ENCODE results near the gene CAPZB.

CAPZB gene

DNA sequence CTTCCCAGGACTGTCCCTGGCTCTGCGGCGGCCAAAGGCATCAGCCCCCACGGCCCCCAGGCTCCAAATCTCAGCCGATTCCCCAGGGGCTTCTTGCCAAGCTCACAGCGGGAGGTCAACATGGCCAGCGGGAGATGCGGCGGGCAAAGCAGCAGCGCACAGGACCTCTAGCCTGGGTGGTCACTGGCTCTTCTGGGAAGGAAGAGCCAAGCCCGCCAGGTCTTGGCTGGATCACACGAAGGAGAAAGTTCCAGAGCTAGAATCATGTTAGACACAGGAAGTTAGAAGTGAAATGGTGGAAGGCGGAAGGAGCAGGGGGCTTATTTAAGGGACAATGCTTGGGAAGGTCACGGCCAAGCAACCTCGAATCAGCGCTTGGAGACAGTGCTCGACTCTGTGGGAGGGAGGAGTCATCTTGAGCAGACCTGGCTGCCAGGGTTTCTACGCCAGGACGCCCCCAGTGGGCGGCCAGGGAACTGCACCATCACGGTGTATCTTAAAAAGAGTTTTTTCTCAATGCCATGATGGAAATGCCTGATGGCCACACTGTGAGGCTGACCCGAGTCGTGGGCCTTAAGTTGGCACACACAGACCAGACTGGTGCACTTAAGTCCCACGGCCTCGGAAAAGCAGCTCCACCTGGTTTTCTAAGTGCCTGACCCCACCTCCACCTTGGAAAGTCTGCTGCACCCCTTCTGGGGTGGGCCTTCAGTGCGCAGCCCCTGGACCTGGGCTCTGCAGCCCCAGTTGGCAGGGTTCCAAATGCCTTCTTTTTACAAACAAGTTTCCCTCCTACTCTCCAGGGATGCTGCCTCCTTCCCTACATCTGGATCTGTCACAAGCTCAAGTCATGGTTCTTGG, 143.9 kb downstream of the CAPZB start:
- TF ChIP-seq, protein P1, sequence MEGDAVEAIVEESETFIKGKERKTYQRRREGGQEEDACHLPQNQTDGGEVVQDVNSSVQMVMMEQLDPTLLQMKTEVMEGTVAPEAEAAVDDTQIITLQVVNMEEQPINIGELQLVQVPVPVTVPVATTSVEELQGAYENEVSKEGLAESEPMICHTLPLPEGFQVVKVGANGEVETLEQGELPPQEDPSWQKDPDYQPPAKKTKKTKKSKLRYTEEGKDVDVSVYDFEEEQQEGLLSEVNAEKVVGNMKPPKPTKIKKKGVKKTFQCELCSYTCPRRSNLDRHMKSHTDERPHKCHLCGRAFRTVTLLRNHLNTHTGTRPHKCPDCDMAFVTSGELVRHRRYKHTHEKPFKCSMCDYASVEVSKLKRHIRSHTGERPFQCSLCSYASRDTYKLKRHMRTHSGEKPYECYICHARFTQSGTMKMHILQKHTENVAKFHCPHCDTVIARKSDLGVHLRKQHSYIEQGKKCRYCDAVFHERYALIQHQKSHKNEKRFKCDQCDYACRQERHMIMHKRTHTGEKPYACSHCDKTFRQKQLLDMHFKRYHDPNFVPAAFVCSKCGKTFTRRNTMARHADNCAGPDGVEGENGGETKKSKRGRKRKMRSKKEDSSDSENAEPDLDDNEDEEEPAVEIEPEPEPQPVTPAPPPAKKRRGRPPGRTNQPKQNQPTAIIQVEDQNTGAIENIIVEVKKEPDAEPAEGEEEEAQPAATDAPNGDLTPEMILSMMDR (IDR thresholded peaks at IDR 0.05; ENCODE audit: extremely low read depth, insufficient read depth, missing control alignments) = peak; percentile 78
- peak; percentile 89 for DNase-seq (ENCODE audit: low spot score)
- in situ Hi-C loops (cut with MboI; ENCODE audit: low pct_unique_long_range_greater_than_20kb, low sequenced_read_pairs, unreplicated experiment) = no loop called here

GRCh38 chr1:19340387-19340937, 144.9 kb downstream of the CAPZB start:
- no peak for DNase-seq (ENCODE audit: low spot score)
- TF ChIP-seq, protein P1 (IDR thresholded peaks at IDR 0.05; ENCODE audit: extremely low read depth, insufficient read depth, missing control alignments) = no peak
- in situ Hi-C loops (cut with MboI; ENCODE audit: low pct_unique_long_range_greater_than_20kb, low sequenced_read_pairs, unreplicated experiment) = no loop called here

GRCh38 chr1:19339214-19339861, 146.0 kb downstream of the CAPZB start:
- in situ Hi-C loops (cut with MboI; ENCODE audit: low pct_unique_long_range_greater_than_20kb, low sequenced_read_pairs, unreplicated experiment) = no loop called here
- TF ChIP-seq, protein P1 (IDR thresholded peaks at IDR 0.05; ENCODE audit: extremely low read depth, insufficient read depth, missing control alignments) = no peak
- DNase-seq (ENCODE audit: low spot score) = no peak

DNA sequence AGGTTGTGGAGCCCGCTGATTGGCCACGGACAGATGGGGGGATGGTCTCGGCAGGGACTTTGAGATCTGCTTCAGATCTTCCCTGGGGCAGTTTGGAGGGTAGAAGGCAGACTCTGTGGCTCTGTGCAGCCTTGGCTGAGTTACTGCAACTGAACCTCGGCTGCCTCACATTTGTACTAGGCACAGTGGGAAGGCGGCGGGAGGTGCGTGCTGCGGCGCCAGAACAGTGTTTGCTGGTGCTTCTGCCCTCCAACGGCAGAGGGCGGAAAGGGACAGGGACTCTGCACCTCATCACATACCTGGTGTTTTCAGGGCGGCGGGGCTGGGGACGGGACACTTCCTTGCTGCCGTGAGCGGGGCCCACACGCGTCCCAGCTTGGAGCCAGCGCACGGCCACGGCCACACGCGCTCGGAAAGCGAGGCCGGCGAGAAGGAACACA, 147.0 kb downstream of the CAPZB start:
- DNase-seq (ENCODE audit: low spot score) = no peak
- TF ChIP-seq, protein P1 (IDR thresholded peaks at IDR 0.05; ENCODE audit: extremely low read depth, insufficient read depth, missing control alignments) = no peak
- in situ Hi-C loops (cut with MboI; ENCODE audit: low pct_unique_long_range_greater_than_20kb, low sequenced_read_pairs, unreplicated experiment) = no loop called here

DNA sequence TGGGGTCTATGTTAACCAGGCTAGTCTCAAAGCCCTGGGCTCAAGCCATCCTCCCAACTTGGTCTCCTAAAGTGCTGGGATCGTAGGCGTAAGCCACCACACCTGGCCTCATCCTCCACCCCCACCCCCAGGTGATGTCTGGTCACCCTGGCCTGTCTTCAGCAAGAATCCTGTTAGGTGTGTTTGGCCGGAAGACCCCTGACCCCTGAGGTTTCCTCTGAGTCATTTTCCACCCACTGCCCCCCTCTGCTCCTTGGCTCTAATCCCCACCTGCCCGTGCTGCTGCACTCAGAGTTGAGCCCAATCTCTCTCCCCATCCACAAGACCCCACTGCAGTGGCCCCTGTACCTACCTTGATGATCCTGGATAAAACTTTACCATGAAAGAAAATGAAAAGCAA, 148.1 kb downstream of the CAPZB start:
- TF ChIP-seq, protein P1 (IDR thresholded peaks at IDR 0.05; ENCODE audit: extremely low read depth, insufficient read depth, missing control alignments) = no peak
- in situ Hi-C loops (cut with MboI; ENCODE audit: low pct_unique_long_range_greater_than_20kb, low sequenced_read_pairs, unreplicated experiment) = no loop called here
- DNase-seq (ENCODE audit: low spot score) = no peak

DNA sequence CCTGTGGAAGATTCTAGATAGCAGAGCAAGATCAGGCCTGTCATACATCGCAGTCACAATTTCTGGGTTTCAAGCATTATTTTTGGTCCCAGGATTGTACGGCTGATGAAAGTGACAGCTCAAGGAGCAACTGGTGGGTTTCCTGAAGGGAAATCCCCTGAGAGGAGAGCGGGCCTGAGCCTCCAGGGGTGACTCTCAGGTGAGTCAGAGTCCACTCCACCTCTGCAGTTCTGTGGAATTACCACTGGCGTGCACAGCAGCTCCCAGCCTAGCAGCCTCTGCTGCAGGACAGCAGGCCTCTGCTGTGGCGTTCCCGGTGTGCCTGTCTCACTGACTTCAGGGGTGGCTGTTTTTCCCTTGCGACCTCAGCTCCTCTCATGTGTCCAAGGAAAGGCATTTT, 148.8 kb downstream of the CAPZB start:
- in situ Hi-C loops (cut with MboI; ENCODE audit: low pct_unique_long_range_greater_than_20kb, low sequenced_read_pairs, unreplicated experiment) = no loop called here
- DNase-seq (ENCODE audit: low spot score) = no peak
- TF ChIP-seq, protein P1 (IDR thresholded peaks at IDR 0.05; ENCODE audit: extremely low read depth, insufficient read depth, missing control alignments) = no peak

Measured in GM13977 (cell line).